GM12865 (cell line): ENCODE results near the gene CENPA.

Source experiments
- DNase-seq: peaks from one replicate; pipeline ENCODE4 v3.0.0; 2010; ENCODE audit warnings: low read depth
- H3K4me3 ChIP-seq: 2 replicates; pipeline ENCODE4 v1.5.1; 2011; ENCODE audit warnings: mild to moderate bottlenecking, low read depth, low read length, control low read depth
- TF ChIP-seq, protein P1 (sequence below): IDR thresholded peaks from 2 replicates; pipeline ENCODE4 v1.5.1; 2011; ENCODE audit warnings: low read length, control low read depth, low read depth, inconsistent platforms; ENCODE audit not compliant: insufficient read depth; ENCODE audit errors: missing control alignments

CENPA gene

DNA sequence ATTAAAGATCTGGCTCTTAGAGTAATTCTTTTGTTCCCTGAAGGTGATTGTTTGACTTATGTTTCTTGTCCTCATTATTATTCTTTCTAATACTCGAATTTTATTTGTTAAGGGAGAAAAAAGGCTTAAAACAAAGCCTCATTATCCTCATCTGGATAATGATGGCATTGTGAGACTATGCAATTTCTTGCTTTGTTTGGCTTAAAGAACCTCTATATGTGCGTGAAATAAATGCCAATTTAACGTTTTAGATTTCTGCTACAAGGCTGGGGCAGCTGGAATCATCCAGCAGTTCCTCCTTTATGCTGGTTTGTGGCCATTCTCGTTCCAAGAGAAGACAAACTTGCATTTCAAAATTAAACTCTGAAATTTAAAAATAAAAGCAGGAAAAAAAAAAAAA is 57.2 kb downstream of the CENPA start:
- H3K4me3 ChIP-seq, result no peak overlapping the region
- TF ChIP-seq, protein P1, sequence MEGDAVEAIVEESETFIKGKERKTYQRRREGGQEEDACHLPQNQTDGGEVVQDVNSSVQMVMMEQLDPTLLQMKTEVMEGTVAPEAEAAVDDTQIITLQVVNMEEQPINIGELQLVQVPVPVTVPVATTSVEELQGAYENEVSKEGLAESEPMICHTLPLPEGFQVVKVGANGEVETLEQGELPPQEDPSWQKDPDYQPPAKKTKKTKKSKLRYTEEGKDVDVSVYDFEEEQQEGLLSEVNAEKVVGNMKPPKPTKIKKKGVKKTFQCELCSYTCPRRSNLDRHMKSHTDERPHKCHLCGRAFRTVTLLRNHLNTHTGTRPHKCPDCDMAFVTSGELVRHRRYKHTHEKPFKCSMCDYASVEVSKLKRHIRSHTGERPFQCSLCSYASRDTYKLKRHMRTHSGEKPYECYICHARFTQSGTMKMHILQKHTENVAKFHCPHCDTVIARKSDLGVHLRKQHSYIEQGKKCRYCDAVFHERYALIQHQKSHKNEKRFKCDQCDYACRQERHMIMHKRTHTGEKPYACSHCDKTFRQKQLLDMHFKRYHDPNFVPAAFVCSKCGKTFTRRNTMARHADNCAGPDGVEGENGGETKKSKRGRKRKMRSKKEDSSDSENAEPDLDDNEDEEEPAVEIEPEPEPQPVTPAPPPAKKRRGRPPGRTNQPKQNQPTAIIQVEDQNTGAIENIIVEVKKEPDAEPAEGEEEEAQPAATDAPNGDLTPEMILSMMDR, result no peak
- DNase-seq, result no peak
